K562 (cell line): ENCODE data around the gene HKDC1. TPM values are rescaled to one million over a fixed set of nuclear protein-coding genes. Genes with fewer than 3 reads are reported as not detected.

Source experiments
- GATAD2B ChIP-seq: fragments of 450-650 bp; IDR thresholded peaks from 2 replicates; pipeline ENCODE4 v1.6.1; 2017; ENCODE audit warnings: mild to moderate bottlenecking, borderline replicate concordance
- SREBF2 ChIP-seq: sonication (generic); formaldehyde crosslinking; IDR thresholded peaks from 2 replicates; pipeline ENCODE4 v1.4.0; 2020; ENCODE audit warnings: mild to moderate bottlenecking, missing genetic modification reagents
- TAF15 ChIP-seq: fragments of 200-400 bp; formaldehyde crosslinking; IDR thresholded peaks from 2 replicates; pipeline ENCODE4 v1.6.1; 2017; ENCODE audit warnings: mild to moderate bottlenecking, low read depth, low read length, moderate library complexity
- ZNF239 ChIP-seq: fragments of 250-450 bp; sonication (Bioruptor Pico); IDR thresholded peaks from 2 replicates; pipeline ENCODE4 v1.4.0; 2020; ENCODE audit warnings: mild to moderate bottlenecking
- ZNF766 ChIP-seq: fragments of 200-800 bp; sonication (Bioruptor generic); conservative IDR thresholded peaks from 2 replicates; pipeline ENCODE4 v1.6.1; 2016; ENCODE audit warnings: missing genetic modification characterization, missing compliant biosample characterization
- polyA plus RNA-seq, 8 experiments: library from polyadenylated mRNA; depleted of rRNA in 4 of 8; stranded (reverse) in 5 of 8; unstranded in 3 of 8; fragments of >200 nt; fragmentation: Nextera tagmentation in 2 of 8; fragmentation: Illumina TruSeq in 1 of 8; extraction: Ambion mirVana in 2 of 8; extraction: Trizol in 1 of 8; gene quantifications; 2 replicates each; pipeline versions ENCODE4 v1.2.1 to v1.2.3, GENCODE V29; 2011 to 2014; ENCODE audit warnings: inconsistent platforms in 1 of 8, missing spikeins in 1 of 8
- total RNA-seq, 7 experiments: library from RNA; depleted of rRNA in 6 of 7; stranded (reverse); fragments of >200 nt in 6 of 7; fragmentation: Illumina TruSeq in 2 of 7; extraction: Trizol in 2 of 7; gene quantifications; 2 replicates each; pipeline versions ENCODE4 v1.2.1 to v1.2.3, GENCODE V29; 2011 to 2021; ENCODE audit warnings: low replicate concordance in 1 of 7
- TF ChIP-seq, protein P1 (sequence below): sonication (generic); formaldehyde crosslinking; IDR thresholded peaks from 2 replicates; pipeline ENCODE4 v1.8.0; 2022; ENCODE audit warnings: mild to moderate bottlenecking, missing genetic modification reagents, borderline replicate concordance
- TF ChIP-seq, protein P2 (sequence below), 2 experiments: fragments of 150-350 bp in 1 of 2; IDR thresholded peaks; 2 replicates each; pipeline ENCODE4 v1.6.1; 2012 to 2016; ENCODE audit warnings: low read depth in 2 of 2, low read length in 2 of 2, mild to moderate bottlenecking in 1 of 2, moderate library complexity in 1 of 2
- TF ChIP-seq, protein P3 (sequence below): fragments of 450-650 bp; IDR thresholded peaks from 2 replicates; pipeline ENCODE4 v1.6.1; 2016; ENCODE audit warnings: mild to moderate bottlenecking, moderate library complexity

The HKDC1 gene
- total and polyA plus RNA-seq, 9 of the 15 experiments (the other 6 are each of a cell fraction or from before 2014, with no cell fraction given), result 0.04 to 0.22 (median 0.11) TPM; not detected in 5

DNA sequence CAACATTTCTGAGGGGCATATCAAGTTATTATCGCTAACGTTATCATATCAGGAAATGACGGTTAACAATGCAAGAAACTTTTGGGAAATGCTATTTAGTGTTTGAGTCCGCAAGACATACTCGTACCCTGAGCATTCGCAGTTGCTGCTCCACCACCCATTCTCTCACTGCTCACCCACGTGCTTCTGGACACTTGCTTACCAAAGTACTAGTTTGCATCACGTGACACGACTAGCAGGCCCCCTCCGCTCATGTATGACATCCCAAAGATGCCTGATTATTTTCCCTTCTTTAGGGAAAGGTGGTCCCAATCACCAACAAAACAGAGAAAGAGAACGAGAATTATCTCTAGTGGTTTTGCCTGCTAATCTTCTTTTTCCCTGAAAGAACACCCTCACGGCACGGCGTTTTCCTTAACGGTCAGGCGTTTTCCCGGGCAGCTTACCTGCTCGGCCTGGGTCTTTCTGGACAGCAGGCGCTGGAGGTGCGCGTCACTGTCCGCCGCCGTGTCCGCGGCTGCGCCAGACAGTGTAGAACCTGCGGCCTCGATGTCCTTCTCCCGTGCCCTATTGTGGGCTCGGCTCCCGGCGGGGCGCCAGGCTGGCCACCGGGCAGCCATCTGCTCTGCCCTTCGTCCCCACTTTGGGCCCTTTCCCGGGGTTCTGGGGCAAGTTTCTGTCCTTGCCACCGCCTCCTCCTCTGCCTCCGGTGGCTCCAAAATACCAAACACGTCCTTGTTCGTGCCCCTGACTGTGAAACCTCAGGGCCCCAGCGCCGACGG is 40.2 kb upstream of the HKDC1 start, which contains the start of gene SUPV3L1 (continued):
- no peak for TF ChIP-seq GATAD2B
- TF ChIP-seq TAF15, result no peak
- 0 out of 2 replicates have a peak, but pooled peaks have one; percentile 7 for TF ChIP-seq SREBF2 (CRISPR knock-in tag)
- TF ChIP-seq ZNF766 (CRISPR knock-in tag), result peak; percentile 4
- TF ChIP-seq, protein P1, sequence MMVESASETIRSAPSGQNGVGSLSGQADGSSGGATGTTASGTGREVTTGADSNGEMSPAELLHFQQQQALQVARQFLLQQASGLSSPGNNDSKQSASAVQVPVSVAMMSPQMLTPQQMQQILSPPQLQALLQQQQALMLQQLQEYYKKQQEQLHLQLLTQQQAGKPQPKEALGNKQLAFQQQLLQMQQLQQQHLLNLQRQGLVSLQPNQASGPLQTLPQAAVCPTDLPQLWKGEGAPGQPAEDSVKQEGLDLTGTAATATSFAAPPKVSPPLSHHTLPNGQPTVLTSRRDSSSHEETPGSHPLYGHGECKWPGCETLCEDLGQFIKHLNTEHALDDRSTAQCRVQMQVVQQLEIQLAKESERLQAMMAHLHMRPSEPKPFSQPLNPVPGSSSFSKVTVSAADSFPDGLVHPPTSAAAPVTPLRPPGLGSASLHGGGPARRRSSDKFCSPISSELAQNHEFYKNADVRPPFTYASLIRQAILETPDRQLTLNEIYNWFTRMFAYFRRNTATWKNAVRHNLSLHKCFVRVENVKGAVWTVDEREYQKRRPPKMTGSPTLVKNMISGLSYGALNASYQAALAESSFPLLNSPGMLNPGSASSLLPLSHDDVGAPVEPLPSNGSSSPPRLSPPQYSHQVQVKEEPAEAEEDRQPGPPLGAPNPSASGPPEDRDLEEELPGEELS (CRISPR knock-in tag), result peak; percentile 3; the same call in 1 of the 2 replicates
- peak; percentile 62; the same call in 1 of the 2 replicates for TF ChIP-seq ZNF239
- TF ChIP-seq, protein P2, sequence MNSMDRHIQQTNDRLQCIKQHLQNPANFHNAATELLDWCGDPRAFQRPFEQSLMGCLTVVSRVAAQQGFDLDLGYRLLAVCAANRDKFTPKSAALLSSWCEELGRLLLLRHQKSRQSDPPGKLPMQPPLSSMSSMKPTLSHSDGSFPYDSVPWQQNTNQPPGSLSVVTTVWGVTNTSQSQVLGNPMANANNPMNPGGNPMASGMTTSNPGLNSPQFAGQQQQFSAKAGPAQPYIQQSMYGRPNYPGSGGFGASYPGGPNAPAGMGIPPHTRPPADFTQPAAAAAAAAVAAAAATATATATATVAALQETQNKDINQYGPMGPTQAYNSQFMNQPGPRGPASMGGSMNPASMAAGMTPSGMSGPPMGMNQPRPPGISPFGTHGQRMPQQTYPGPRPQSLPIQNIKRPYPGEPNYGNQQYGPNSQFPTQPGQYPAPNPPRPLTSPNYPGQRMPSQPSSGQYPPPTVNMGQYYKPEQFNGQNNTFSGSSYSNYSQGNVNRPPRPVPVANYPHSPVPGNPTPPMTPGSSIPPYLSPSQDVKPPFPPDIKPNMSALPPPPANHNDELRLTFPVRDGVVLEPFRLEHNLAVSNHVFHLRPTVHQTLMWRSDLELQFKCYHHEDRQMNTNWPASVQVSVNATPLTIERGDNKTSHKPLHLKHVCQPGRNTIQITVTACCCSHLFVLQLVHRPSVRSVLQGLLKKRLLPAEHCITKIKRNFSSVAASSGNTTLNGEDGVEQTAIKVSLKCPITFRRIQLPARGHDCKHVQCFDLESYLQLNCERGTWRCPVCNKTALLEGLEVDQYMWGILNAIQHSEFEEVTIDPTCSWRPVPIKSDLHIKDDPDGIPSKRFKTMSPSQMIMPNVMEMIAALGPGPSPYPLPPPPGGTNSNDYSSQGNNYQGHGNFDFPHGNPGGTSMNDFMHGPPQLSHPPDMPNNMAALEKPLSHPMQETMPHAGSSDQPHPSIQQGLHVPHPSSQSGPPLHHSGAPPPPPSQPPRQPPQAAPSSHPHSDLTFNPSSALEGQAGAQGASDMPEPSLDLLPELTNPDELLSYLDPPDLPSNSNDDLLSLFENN (IDR thresholded peaks at IDR 0.05; ENCODE audit: low read depth in 2 of 2, low read length in 2 of 2), result peak in 1 of 2 experiments; percentile 68; a peak in 1 of 4 replicates
- TF ChIP-seq, protein P3, sequence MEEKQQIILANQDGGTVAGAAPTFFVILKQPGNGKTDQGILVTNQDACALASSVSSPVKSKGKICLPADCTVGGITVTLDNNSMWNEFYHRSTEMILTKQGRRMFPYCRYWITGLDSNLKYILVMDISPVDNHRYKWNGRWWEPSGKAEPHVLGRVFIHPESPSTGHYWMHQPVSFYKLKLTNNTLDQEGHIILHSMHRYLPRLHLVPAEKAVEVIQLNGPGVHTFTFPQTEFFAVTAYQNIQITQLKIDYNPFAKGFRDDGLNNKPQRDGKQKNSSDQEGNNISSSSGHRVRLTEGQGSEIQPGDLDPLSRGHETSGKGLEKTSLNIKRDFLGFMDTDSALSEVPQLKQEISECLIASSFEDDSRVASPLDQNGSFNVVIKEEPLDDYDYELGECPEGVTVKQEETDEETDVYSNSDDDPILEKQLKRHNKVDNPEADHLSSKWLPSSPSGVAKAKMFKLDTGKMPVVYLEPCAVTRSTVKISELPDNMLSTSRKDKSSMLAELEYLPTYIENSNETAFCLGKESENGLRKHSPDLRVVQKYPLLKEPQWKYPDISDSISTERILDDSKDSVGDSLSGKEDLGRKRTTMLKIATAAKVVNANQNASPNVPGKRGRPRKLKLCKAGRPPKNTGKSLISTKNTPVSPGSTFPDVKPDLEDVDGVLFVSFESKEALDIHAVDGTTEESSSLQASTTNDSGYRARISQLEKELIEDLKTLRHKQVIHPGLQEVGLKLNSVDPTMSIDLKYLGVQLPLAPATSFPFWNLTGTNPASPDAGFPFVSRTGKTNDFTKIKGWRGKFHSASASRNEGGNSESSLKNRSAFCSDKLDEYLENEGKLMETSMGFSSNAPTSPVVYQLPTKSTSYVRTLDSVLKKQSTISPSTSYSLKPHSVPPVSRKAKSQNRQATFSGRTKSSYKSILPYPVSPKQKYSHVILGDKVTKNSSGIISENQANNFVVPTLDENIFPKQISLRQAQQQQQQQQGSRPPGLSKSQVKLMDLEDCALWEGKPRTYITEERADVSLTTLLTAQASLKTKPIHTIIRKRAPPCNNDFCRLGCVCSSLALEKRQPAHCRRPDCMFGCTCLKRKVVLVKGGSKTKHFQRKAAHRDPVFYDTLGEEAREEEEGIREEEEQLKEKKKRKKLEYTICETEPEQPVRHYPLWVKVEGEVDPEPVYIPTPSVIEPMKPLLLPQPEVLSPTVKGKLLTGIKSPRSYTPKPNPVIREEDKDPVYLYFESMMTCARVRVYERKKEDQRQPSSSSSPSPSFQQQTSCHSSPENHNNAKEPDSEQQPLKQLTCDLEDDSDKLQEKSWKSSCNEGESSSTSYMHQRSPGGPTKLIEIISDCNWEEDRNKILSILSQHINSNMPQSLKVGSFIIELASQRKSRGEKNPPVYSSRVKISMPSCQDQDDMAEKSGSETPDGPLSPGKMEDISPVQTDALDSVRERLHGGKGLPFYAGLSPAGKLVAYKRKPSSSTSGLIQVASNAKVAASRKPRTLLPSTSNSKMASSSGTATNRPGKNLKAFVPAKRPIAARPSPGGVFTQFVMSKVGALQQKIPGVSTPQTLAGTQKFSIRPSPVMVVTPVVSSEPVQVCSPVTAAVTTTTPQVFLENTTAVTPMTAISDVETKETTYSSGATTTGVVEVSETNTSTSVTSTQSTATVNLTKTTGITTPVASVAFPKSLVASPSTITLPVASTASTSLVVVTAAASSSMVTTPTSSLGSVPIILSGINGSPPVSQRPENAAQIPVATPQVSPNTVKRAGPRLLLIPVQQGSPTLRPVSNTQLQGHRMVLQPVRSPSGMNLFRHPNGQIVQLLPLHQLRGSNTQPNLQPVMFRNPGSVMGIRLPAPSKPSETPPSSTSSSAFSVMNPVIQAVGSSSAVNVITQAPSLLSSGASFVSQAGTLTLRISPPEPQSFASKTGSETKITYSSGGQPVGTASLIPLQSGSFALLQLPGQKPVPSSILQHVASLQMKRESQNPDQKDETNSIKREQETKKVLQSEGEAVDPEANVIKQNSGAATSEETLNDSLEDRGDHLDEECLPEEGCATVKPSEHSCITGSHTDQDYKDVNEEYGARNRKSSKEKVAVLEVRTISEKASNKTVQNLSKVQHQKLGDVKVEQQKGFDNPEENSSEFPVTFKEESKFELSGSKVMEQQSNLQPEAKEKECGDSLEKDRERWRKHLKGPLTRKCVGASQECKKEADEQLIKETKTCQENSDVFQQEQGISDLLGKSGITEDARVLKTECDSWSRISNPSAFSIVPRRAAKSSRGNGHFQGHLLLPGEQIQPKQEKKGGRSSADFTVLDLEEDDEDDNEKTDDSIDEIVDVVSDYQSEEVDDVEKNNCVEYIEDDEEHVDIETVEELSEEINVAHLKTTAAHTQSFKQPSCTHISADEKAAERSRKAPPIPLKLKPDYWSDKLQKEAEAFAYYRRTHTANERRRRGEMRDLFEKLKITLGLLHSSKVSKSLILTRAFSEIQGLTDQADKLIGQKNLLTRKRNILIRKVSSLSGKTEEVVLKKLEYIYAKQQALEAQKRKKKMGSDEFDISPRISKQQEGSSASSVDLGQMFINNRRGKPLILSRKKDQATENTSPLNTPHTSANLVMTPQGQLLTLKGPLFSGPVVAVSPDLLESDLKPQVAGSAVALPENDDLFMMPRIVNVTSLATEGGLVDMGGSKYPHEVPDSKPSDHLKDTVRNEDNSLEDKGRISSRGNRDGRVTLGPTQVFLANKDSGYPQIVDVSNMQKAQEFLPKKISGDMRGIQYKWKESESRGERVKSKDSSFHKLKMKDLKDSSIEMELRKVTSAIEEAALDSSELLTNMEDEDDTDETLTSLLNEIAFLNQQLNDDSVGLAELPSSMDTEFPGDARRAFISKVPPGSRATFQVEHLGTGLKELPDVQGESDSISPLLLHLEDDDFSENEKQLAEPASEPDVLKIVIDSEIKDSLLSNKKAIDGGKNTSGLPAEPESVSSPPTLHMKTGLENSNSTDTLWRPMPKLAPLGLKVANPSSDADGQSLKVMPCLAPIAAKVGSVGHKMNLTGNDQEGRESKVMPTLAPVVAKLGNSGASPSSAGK, result peak; percentile 98
